Measurements from ENCODE around the gene NSRP1.
"Not testable (repeated sequence)": the region's sequence is repeated elsewhere in the genome, so short reads cannot be mapped to it uniquely, and the experiment has no call there.

NSRP1 gene

DNA sequence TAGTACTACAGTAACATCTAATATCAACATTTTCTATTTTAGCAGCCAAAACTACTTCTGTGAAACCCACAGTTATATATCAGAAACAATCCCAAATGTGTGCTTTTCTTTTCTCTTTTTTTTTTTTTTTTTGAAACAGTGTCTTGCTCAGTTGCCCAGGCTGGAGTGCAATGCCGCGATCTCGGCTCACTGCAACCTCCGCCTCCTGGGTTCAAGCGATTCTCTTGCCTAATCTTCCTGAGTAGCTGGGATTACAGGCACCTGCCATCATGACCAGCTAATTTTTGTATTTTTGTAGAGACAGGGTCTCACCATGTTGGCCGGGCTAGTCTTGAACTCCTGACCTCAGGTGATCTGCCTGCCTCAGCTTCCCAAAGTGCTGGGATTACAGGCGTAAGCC lies 2.0 kb downstream of the NSRP1 start:
- DNase-seq (ENCODE audit: low spot score): not testable (repeated sequence)

DNA sequence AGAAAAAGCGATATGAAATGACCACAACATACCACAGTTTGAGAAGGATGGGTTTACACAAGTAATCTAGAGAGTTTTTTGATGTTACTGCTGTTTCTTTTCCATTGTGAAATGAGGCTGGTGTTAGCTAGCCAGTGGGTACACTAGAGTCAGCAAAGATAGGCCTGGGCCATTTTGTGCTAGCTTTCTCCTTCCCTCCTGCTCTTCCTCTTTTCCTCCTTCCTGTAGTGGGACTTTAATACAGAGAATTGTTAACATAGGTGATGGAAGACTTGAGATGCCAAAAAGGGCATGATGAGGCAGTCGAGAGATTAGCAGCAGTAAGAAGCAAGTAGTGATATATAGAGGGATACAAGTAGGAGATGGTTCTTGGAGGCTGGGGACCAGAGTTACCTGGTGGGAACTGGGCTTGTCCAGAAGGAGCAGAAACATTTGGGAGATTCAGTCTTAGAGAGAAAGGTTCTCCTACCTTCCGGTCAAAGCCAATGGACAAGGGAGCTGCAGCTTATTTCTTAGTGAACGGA lies 7.7 kb downstream of the NSRP1 start:
- DNase-seq (ENCODE audit: low spot score): no peak

DNA sequence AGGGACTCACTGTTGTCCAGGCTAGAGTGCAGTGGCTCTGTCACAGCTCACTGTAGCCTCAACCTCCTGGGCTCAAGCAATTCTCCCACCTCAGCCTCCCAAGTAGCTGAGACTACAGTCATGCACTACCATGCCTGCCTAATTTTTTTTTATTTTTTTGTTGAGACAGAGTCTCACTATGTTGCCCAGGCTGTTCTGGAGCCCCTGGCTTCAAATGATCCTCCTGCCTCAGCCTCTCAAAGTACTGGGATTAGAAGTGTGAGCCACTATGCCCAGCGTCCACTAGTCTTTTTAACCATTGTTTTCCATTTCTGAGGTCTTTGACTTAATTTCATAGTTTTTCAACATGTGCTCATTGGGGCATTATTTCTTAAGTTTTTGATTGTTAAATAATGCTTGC lies 13.5 kb downstream of the NSRP1 start:
- DNase-seq (ENCODE audit: low spot score): no peak

DNA sequence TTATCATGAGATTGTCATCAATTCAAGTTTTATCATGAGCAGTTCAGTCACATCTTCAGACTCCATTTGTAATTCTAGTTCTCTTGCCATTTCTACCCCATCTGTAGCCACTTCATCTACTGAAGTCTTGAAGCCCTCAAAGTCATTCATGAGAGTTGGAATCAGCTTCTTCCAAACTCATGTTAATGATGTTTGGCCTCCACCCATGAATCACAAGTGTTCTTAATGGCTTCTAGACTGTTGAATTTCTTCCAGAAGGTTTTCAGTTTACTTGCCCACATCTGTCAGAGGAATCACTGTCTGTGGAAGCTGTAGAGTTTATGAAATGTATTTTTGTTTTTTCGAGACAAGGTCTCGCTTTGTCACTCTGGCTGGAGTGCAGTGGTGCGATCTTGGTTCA lies 16.0 kb downstream of the NSRP1 start:
- DNase-seq (ENCODE audit: low spot score): no peak

DNA sequence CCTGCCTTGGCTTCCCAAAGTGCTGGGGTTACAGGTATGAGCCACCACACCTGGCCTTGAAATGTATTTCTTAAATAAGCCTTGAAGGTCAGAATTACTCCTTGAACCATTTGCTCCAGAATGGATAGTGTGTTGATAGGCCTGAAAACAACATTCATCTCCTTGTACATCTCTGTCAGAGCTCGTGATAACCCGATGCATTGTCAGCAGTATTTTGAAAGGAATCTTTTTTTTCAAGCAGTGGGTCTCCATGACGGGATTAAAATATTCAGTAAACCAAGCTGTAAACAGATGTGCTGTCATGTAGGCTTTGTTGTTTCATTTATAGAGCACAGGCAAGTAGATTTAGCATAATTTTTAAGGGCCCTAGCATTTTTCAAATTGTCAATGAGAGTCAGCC lies 16.6 kb downstream of the NSRP1 start:
- no peak for DNase-seq (ENCODE audit: low spot score)

DNA sequence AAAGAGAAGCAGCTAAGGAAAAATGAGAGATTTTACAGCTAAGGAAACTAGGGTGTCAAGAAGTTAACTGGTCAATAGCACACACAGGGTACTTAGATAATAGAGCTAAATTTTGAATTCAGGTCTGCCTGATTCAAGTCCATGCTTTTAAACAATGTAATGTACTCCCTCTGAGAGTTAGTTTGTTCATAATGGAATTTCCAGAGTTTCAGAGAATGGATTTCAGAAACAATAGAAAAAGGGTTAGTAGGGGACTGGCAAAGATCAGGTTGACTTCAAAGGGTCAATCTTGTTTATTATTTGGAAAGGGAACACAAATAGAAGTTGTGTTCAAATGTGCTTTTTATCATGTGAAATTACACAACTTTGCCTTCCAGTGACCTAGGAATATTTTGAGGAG lies 17.9 kb downstream of the NSRP1 start:
- DNase-seq (ENCODE audit: low spot score): no peak

DNA sequence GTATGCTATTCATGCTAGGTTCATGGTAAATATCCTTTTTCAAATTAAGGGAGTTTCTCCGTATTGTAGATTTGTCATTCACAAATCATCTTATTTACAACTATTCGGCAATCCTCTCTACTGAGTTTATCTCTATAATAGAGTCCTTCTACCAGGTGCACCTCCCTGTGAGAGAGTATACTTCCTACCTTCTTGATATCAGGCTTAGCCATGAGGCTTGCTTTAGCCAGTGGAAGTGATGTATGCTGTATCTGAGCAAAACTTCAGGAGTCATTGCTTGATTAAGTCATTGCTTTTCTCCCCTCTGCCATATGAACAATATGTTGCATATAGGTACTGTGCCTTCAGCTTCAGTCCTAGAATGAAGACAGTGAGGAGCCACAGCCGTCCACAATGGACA lies 20.5 kb downstream of the NSRP1 start:
- DNase-seq (ENCODE audit: low spot score): no peak

DNA sequence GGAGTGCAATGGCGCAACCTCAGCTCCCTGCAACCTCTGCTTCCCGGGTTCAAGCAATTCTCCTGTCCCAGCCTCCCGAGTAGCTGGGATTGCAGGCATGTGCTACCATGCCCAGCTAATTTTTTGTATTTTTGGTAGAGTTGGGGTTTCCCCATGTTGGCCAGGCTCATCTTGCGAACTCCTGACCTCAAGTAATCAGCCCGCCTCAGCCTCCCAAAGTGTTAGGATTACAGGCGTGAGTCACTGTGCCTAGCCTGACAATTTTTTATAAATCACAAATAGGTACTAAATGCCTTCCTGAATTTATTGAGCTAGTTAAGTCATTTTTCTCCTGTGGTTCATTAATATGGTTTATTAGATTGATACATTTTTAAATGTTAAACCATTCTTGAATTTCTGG lies 31.2 kb downstream of the NSRP1 start:
- not testable (repeated sequence) for DNase-seq (ENCODE audit: low spot score)

DNA sequence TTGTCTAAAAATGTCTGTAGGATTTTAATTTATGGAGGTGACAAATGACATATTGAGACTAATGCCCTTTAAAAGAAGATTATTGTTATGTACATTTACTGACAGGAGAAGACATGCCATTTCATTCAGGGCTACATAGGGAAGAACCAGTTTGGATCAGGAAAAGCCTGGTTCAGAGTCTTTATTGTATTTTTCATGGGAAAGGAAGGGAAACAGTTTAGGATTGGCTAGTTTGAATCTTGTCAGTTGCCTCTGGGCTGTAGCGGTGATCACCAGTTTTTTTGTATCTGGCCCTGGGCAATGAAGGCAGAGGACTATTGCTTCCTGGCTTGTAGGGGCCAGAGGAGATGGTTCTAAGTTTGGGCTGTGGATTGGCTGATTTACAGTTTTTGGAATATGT lies 31.8 kb downstream of the NSRP1 start:
- DNase-seq (ENCODE audit: low spot score): no peak

DNA sequence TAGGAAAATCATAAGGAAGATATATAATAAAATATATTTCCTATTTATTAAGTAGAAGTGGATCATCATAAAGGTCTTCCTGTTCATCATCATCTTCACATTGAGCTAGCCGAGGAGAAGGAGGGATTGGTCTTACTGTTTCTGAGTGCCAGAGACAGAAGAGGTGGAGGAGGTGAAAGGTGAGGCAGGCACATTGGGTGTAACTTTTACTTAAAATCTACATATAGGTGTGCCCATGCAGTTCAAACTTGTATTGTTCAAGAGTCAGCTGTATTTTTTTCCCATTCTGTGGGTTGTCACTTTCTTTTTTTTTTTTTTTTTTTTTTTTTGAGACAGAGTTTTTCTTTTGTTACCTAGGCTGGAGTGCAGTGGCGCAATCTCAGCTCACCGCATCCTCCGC lies 34.9 kb downstream of the NSRP1 start:
- no peak for DNase-seq (ENCODE audit: low spot score)

DNA sequence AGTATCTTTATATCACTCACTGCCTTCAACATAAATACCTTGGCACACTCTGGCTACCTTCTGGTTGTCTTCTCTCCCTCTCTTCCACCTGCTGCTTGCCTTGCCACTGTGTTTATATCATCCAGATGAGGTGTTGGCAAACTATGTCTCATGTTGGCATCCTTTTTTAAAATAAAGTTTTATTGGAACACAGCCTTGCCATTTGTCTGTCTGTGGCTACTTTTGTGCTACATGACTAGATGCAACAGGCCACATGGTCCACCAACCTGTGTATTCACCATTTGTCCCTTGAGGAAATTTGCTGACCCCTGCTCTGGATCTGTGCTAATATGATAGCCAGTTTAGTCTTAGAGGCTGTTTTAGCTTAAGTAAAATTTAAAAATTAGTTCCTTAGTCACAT lies 36.8 kb downstream of the NSRP1 start:
- no peak for DNase-seq (ENCODE audit: low spot score)

DNA sequence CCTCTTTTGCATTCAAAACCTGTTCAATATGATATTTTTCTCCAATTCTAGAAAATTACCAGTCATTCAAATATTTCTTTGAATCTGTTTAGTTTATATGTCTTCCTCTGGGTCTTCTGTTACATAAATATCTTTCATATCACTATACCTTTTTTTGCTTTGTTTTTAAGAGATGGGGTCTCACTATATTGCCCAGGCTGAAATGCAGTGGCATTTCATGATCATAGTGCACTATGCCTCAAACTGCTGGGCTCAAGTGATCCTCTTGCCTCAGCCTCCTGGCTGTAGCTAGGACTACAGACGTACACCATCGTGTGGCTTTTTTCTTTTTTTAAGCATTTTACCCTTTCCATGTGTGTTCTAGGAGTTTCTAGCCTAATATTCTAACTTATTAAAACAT lies 38.8 kb downstream of the NSRP1 start:
- DNase-seq (ENCODE audit: low spot score): no peak

DNA sequence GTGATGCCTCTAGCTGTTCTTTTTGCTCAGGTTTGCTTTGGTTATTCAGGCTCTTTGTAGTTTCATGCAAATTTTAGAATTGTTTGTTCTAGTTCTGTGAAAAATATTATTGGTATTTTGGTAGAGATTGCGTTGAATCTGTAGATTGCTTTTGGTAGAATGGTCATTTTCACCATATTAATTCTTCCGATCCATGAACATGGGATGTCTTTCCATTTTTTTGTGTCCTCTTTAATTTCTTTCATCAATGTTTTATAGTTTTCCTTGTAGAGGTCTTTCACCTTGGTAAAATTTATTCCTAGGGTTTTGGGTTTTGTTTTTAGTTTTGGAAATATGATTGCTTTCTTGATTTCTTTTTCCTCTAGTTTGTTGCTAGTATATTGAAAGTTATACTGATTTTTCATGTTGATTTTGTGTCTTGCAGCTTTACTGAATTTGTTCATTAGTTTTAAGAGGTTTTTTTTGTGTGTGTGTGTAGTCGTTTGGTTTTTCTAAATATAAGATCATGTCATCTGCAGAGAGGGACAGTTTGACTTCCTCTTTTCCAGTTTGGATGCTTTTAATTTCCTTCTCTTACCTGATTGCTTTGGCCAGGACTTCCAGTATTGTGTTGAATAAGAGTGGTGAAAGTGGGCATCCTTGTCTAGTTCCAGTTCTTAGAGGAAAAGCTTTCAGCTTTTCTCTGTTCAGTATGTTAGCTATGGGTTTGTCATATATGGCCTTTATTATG lies 42.4 kb downstream of the NSRP1 start:
- no peak for DNase-seq (ENCODE audit: low spot score)

DNA sequence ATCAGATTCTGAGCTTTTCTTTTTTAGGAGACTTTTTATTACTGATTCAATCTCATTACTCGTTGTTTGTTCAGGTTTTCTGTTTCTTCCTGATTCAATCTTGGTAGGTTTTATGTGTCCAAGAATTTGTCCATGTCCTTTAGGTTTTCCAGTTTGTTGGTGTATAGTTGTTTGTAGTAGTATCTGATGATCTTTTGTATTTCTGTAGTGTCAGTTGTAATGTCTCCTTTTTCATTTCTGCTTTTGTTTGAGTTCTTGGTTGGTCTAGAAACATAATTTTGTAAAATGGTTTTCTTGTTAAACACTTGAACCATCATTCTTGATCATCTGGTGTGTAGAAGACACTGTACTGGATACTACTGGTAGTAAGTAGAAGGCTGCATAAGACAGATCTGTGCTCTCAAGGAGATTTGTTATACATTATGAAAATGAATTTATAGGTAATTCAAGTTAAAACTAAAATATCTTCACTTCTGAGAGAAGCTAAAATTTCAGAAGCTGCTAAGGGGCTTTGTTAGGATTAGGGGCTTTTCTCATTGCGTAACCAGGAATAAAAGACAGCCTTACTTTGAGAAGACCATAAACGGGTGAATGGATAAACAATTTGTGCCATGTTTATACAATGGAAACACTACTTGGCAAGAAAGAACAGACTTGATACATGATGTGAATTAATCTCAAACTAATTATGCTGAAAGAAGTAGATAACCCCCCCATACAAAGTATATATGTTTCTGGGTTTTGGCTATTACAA lies 44.0 kb downstream of the NSRP1 start:
- DNase-seq (ENCODE audit: low spot score): no peak

DNA sequence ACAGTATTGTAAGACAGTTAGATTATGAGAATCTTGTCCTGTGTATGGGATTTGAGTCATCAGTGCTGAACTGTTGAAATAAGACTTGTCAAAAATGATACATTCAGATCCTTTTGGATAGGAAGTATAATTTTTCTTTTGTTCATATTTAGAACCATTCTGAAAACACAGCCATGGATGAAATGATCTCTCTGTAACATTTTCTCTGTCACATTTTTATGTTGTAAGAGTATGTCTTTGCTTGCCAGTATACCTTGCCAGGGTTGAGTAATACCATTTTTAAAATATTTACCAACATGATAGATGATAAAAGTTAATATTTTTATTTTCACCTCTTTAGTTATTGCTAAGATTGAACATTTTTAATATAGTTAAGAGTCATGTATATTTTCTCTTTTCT lies 45.0 kb downstream of the NSRP1 start:
- no peak for DNase-seq (ENCODE audit: low spot score)

DNA sequence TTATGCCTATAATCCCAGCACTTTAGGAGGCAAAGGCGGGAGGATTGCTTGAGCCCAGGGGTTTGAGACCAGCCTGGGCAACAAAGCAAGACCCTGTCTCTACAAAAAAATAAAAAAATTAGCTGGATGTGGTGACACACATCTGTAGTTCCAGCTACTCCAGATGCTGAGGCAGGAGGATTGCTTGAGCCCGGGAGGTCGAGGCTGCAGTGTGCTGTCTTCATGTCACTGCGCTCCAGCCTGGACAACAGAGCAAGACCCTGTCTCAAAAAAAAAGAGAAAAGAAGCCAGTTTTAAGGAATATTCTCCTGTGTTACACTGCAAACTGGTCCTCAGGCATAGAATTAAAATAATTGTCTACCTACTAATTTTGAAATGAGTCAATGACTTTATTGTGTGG lies 47.9 kb downstream of the NSRP1 start:
- no peak for DNase-seq (ENCODE audit: low spot score)

DNA sequence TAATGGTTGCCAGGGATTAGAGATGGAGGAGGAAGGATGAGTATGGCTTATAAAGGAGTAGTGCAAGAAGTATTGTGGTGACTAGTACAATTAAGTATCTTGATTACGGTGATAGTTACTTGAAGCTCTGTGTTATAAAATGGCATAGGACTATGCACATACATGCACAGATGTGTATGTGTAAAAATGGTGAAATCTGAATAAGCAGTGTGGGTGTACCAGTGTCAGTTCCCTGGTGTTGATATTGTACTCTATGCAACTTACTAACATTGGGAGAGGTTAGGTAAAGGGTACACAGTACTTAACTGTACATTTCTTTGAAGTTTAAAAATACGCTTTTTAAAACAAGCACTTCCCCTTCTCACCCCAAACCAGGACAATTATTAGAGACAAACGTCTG lies 48.5 kb downstream of the NSRP1 start:
- no peak for DNase-seq (ENCODE audit: low spot score)

DNA sequence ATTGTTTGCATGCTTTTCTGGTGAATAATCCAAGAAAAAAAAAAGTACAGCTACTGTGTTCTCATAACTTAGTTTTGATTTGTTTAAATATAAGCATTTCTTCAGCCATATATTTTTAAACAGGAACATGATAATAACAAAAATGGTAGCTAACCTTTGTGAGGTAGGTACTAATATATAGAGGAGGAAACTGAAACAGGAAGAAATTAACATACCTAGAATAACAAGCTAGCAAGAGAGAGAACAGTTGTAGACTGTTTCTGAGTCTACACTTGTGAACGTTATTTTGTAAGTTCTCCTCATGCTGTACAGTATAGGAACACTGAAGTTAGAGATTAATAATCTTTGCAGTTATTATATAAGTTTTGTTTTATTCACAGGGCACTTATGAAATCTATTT lies 49.3 kb downstream of the NSRP1 start:
- no peak for DNase-seq (ENCODE audit: low spot score)

DNA sequence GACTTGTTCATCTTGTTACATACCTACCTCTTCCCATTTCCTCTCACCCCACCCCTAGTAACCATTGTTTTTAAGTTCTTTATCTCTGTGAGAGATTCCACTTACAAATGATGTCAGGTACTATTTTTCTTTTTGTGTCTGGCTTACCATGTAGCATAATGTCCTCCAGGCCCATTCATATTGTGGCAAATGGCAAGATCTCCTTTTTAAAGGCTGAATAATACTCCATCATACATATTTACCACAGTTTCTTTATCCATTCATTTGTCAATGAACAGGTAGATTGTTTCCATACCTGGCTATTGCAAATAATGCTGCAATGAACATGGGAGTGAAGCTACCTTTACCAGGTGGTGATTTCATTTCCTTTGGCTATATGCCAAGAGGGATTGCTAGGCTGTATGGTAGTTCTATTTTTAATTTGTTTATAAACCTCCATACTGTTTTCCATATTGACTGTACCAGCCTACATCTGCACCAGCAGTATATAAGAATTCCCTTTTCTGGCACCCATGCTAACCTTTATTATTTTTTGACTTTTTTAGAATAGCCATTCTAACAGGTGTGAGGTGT lies 53.9 kb downstream of the NSRP1 start:
- DNase-seq (ENCODE audit: low spot score): no peak

DNA sequence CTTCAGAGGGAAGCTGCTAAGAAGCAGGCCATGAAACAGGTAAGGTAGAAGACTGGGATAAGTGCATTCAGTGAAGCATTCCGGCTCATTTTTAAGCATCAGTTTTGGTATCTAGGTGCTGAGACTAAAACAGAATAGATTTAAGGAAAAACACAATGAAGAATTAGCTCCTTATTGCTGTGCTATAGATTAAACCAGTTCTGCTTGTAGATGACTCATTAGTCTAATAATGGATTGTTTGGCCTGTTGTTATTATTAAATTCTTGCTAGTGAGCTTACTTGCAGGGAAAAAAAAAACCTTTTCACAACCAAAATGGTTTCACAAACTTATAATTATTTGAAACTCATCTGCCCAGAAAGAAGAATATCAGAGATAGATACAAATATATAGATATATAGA lies 55.9 kb downstream of the NSRP1 start:
- no peak for DNase-seq (ENCODE audit: low spot score)

DNA sequence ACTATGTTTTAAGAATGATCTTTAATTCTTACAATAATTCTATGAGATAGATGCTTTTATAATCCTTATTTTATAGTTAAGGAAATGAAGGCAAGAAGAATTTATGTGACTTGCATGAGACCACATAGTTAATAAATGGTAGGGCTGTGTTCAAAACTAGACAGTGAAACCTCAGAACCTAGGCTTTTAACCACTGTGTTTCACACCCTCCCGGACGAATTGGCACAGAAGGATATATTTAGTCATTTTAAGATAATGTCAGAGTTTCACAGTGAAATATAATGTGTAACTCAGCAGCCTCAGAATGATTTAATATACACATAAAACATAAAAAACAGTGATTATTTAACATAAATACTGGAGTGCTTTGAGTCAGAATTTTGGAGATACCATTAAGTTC lies 57.0 kb downstream of the NSRP1 start:
- no peak for DNase-seq (ENCODE audit: low spot score)

DNA sequence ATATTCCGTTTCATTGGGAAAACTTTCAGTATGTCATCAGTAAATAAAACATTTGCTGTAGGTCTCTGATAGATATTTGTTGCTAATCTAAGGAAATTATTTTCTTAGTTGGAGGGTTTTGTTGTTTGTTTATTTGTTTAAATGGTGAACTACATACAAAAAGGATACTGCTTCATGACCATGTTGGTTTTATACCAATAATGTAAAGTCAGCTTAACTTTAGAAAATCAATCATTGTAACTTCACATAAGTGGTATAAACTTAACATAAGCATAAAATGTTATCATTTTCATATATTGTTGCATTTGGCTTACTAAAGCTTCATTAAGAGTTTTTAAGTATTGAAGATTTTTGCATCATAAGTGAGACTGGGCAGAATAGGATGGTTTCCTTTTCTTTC lies 57.9 kb downstream of the NSRP1 start:
- DNase-seq (ENCODE audit: low spot score): no peak

DNA sequence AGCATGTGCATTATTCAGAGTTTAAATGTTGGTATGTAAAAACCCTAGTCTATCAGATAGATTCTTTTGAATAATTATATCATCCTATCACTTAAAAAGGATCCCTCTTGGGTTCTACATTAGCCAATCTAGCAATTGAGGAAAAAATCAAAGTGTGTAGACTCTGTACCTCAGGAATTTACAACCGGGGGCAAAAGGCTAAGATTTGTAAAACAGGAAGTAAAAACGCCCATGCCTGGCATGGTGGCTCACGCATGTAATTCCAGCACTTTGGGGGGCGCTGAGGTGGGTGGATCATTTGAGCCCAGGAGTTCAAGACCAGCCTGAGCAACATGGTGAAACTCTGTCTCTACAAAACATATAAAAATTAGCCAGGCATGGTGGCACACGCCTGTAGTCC lies 60.2 kb downstream of the NSRP1 start:
- DNase-seq (ENCODE audit: low spot score): no peak
